HG02840 (cell line): ENCODE results near the gene PSAP.

Experiments
- ATAC-seq: cut with Tn5 transposase; IDR thresholded peaks from one replicate; pipeline ENCODE4 v1.9.1; 2021; ENCODE audit warnings: mild to moderate bottlenecking, moderate library complexity, moderate number of reproducible peaks; ENCODE audit not compliant: unreplicated experiment, low FRiP score

Gene PSAP

GRCh38 chr10:71771821-71772617 is 79.0 kb downstream of the PSAP start:
- ATAC-seq = no peak

- no peak for ATAC-seq
These were observed 79.8 kb downstream of the PSAP start for GRCh38 chr10:71771204-71771603.

- ATAC-seq = no peak
These were observed 80.3 kb downstream of the PSAP start for GRCh38 chr10:71770789-71771188.

GRCh38 chr10:71770255-71770654 is 80.8 kb downstream of the PSAP start:
- ATAC-seq = no peak

GRCh38 chr10:71769279-71769823 is 81.7 kb downstream of the PSAP start:
- peak; percentile 22 for ATAC-seq

GRCh38 chr10:71767420-71768035 is 83.5 kb downstream of the PSAP start:
- ATAC-seq = no peak

- ATAC-seq = no peak
These were observed 84.2 kb downstream of the PSAP start for GRCh38 chr10:71766717-71767419.
